Right atrium auricular region (tissue), 2 donors: Measurements from ENCODE around the gene TCF15. TPM values are rescaled to one million over a fixed set of nuclear protein-coding genes. Genes with fewer than 3 reads are reported as not detected.

ENCODE experiments used
- DNase-seq: peaks from one replicate; pipeline ENCODE4 v3.0.0-alpha.2; 2019; ENCODE audit warnings: low spot score
- H3K27ac ChIP-seq, 2 donors: fragments of 200-600 bp; sonication (generic); 1 replicate in 1 of 2; 2 replicates in 1 of 2; pipeline ENCODE4 v1.5.1; 2016 to 2019
- H3K27me3 ChIP-seq, 2 donors: fragments of 200-600 bp; sonication (generic); one replicate each; pipeline versions ENCODE4 v1.5.1 to v1.6.0; 2017 to 2019
- H3K36me3 ChIP-seq: fragments of 200-600 bp; sonication (generic); one replicate; pipeline ENCODE4 v1.5.1; 2016
- H3K4me1 ChIP-seq, 2 donors: fragments of 200-600 bp; sonication (generic); one replicate each; pipeline versions ENCODE4 v1.5.1 to v1.6.0; 2017 to 2019
- H3K4me3 ChIP-seq, 2 donors: fragments of 200-600 bp; sonication (generic); 1 replicate in 1 of 2; 2 replicates in 1 of 2; pipeline ENCODE4 v1.5.1; 2017 to 2019; ENCODE audit warnings: mild to moderate bottlenecking in 1 of 2, moderate library complexity in 1 of 2
- H3K9me3 ChIP-seq, 2 donors: fragments of 200-600 bp; sonication (generic); one replicate each; pipeline ENCODE4 v1.5.1; 2019
- total RNA-seq, 2 donors: library from RNA; depleted of rRNA; stranded (reverse); fragments of >200 nt; gene quantifications; one replicate each; pipeline ENCODE4 v1.1.0, GENCODE V29; 2016
- TF ChIP-seq, protein P1 (sequence below), 2 donors: fragments of 200-600 bp; sonication (generic); IDR thresholded peaks; one replicate each; pipeline ENCODE4 v1.5.1; 2019; ENCODE audit warnings: antibody characterized with exemption in 2 of 2

TCF15 gene, protein sequence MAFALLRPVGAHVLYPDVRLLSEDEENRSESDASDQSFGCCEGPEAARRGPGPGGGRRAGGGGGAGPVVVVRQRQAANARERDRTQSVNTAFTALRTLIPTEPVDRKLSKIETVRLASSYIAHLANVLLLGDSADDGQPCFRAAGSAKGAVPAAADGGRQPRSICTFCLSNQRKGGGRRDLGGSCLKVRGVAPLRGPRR
- 1 to 10 TPM; 4.9 to 8.0 TPM for total RNA-seq

DNA sequence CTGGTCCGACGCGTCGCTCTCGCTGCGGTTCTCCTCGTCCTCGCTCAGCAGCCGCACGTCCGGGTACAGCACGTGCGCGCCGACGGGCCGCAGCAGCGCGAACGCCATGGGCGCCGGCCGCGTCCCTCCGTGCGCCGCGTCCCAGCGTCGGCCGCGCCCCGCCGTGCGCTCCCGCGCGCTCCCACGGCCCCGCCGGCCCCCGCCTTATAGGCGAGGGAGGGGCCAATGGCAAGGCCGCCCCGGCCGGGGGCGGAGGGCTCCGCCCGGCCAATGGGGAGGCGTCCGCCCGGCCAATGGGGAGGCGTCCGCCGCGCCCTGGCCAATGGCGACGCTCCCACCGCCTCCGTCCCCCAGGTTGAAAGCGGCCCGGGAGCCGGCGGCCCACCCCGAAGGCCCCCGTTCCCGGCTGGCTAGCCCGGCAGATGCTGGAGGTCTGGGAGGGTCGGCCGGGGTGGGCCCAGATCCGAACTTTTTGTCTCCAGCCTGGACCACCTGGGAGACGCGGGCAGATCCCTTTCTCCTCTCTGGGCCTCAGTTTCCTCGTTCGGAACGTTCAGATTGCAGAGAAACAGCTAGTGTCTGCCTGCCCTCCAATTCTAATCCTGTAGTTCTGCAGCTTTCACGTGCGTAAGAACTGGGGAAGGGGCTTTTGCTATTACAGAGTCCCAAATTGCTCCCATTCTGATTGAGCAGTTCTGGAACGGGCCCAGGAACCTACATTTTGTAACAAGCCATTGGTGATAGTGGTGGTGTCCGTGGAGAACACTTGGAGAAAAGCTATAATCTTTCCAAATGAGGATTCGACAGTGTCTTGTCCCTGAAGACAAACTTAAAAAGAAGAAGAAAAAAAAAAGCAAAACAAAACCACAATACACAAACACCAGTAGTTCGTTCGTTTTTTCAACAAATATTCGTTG is at the start of gene TCF15:
Gene TCF15, minus strand, starts transcription at position 180 of the 917 bp plus-strand sequence. Its CDS starts 72 bp downstream, at position 108.
- H3K27ac ChIP-seq, result peak within 1 kb of the TSS; percentile 83 to 89
- TF ChIP-seq, protein P1, sequence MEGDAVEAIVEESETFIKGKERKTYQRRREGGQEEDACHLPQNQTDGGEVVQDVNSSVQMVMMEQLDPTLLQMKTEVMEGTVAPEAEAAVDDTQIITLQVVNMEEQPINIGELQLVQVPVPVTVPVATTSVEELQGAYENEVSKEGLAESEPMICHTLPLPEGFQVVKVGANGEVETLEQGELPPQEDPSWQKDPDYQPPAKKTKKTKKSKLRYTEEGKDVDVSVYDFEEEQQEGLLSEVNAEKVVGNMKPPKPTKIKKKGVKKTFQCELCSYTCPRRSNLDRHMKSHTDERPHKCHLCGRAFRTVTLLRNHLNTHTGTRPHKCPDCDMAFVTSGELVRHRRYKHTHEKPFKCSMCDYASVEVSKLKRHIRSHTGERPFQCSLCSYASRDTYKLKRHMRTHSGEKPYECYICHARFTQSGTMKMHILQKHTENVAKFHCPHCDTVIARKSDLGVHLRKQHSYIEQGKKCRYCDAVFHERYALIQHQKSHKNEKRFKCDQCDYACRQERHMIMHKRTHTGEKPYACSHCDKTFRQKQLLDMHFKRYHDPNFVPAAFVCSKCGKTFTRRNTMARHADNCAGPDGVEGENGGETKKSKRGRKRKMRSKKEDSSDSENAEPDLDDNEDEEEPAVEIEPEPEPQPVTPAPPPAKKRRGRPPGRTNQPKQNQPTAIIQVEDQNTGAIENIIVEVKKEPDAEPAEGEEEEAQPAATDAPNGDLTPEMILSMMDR (IDR thresholded peaks at IDR 0.05), result no peak
- H3K4me1 ChIP-seq, result peaks cover 2 to 34% of the 10 kb centered on the region in 2 donors
- no peaks in the 10 kb centered on the region for H3K9me3 ChIP-seq
- H3K4me3 ChIP-seq, result peak within 1 kb of the TSS; percentile 48 to 64
- no peaks in the 10 kb centered on the region for H3K27me3 ChIP-seq
- H3K36me3 ChIP-seq, result no peaks in the 10 kb centered on the region
- DNase-seq, result no peak

DNA sequence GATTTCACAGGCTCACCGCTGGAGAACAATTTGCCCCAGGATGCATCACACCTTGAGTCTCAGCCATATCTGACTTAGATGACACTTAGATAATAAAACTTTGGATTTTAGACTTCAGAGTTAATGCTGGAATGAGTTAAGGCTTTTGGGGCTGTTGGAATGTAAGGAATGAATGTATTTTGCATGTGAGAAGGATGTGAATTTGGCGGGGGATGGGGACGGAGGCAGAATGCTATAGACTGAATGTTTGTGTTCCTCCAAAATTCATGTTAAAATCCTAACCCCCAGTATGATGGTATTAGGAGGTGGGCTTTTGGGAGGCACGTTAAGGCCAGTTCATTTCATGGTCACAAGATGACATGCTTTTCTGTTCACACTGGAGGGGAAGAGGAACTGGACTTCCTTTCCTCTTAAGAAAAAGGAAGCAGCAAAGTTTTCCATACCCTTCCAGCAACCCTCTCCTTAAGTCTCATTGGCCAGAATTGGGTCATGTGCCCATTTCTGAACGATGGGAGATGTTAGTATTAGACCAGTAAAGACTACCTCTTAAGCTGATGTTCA is 48.7 kb upstream of the TCF15 start:
- H3K36me3 ChIP-seq, result no peaks in the 10 kb centered on the region
- no peak overlapping the region for H3K4me3 ChIP-seq
- TF ChIP-seq, protein P1 (IDR thresholded peaks at IDR 0.05), result no peak
- peaks cover 13 to 18% of the 10 kb centered on the region in 2 donors for H3K27me3 ChIP-seq
- no peaks in the 10 kb centered on the region for H3K9me3 ChIP-seq
- no peak overlapping the region for H3K27ac ChIP-seq
- DNase-seq, result no peak
- peaks cover 0 to 12% of the 10 kb centered on the region in 2 donors for H3K4me1 ChIP-seq

DNA sequence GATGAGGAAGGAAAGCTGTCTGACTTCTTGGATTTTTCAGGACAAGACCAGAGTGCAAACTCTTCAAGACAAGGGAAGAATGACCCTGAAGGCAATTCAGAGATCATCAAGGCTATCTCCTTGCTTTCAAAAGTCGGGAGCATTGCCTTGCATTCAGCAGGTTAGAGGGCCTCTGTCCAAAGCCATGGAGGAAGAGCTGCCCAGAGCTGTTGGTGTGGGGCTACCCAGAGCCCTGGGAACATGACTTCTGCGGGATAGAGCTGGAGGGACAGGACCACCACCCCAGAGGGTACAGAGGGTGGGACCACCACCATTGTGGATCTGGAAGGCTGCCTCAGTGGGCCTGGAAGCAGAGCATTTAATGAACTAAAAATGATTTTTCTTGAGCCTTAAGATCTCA is 48.1 kb upstream of the TCF15 start:
- Histone ChIP-seq H3K4me3 (no peak overlapping the region), H3K27ac (no peak overlapping the region), H3K27me3 (peaks cover 9 to 12% of the 10 kb centered on the region in 2 donors), H3K4me1 (peaks cover 0 to 10% of the 10 kb centered on the region in 2 donors), H3K36me3 (no peaks in the 10 kb centered on the region), H3K9me3 (no peaks in the 10 kb centered on the region)
- DNase-seq, result no peak
- TF ChIP-seq, protein P1 (IDR thresholded peaks at IDR 0.05), result no peak

DNA sequence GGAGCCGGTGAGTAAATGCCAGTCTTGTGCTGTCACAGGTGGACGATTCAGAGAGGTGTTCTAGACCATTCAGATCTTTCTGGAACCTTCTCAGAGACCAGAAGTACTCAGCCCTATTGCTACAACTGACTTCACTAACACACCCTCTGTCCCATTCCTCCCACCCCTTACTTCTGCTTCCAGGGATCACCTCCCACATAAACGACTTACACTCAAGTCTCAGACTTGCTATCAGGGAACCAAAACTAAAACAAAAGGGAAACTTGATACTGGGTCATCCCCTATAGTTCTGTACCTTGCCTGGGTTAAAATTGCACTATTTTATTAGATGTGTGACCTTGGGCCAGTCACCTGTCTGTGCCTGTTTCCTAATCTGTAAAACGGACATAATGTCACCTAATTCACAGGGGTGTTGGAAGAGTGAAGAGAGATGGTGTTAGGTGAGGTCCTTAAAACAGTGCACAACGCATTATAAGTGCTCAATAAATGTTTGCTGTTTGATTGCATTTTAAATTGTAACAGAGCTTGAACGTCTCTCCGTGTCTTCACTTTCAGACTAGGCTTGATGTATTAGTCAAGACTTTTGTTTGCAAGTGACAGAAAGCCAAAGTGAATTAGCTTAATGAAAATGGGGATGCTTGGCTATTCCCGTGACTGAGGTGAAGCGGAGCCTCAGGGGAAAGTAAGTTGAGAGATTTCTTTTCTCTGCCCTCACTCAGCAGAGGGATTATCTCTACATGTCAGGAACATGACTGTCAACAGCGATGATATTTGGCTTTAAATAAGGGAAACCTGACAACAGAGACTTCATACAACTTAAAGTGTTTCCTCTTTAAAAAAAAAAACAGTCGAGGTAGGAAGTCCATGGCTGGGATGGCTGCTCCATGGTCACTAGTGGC is 45.9 kb upstream of the TCF15 start:
- no peak overlapping the region for H3K27ac ChIP-seq
- no peaks in the 10 kb centered on the region for H3K27me3 ChIP-seq
- H3K4me3 ChIP-seq, result no peak overlapping the region
- no peaks in the 10 kb centered on the region for H3K36me3 ChIP-seq
- TF ChIP-seq, protein P1 (IDR thresholded peaks at IDR 0.05), result no peak
- H3K4me1 ChIP-seq, result peaks cover 0 to 28% of the 10 kb centered on the region in 2 donors
- no peaks in the 10 kb centered on the region for H3K9me3 ChIP-seq
- no peak for DNase-seq

DNA sequence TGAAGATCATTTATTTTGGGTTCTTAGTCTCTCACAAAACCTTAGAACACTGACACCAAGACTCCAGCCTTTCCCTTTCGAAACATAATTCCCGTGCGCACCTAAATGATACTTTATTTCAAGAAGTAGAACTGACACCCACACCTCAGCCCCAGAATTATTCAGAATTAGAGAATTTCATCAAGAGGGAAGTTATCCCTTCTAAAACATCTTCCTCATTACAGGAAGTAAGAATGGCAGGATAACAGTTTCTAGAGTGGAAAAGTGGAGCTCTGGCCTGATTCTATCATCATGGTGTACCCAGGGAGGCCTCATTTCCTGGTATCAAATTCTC is 44.3 kb upstream of the TCF15 start:
- Histone ChIP-seq H3K27ac (peak overlapping the region; percentile 91 to 95), H3K27me3 (no peaks in the 10 kb centered on the region), H3K9me3 (no peaks in the 10 kb centered on the region), H3K4me1 (peaks cover 0 to 29% of the 10 kb centered on the region in 2 donors), H3K36me3 (peaks cover 16% of the 10 kb centered on the region), H3K4me3 (no peak overlapping the region)
- DNase-seq, result no peak
- TF ChIP-seq, protein P1 (IDR thresholded peaks at IDR 0.05), result no peak
